GM12878 (cell line): Measurements from ENCODE around the gene TXNRD3. TPM values are rescaled to one million over a fixed set of nuclear protein-coding genes. Genes with fewer than 3 reads are reported as not detected.
A peak's percentile ranks its signal among the peaks of the same experiment; 100 is the strongest.

Experiments
- ATAC-seq: fragments of 200-7000 bp; cut with Tn5 transposase; 3 replicates; pipeline ENCODE4 v1.9.1; 2020; ENCODE audit warnings: mild to moderate bottlenecking, moderate library complexity
- BruUV-seq: library from RNA; stranded (reverse); fragments of 400-500 nt; replicated peaks from 2 replicates; lab custom pipeline; 2021; lab: Mats Ljungman, UMichigan
- CTCF ChIA-PET: fragments of 300-600 bp; sonication (Branson Sonifier 250); formaldehyde crosslinking; extraction: SDS; loops from one replicate; lab custom pipeline; 2021; ENCODE audit warnings: inconsistent platforms; lab: Yijun Ruan, JAX
- POLR2A ChIA-PET: fragments of 350-600 bp; formaldehyde crosslinking; extraction: SDS; loops from one replicate; lab custom pipeline; 2021; ENCODE audit warnings: inconsistent platforms; lab: Charles Lee
- RAD21 ChIA-PET: fragments of 300-600 bp; sonication (Branson Sonifier 250); formaldehyde crosslinking; loops from one replicate; lab custom pipeline; 2023; ENCODE audit warnings: antibody characterized with exemption; ENCODE audit not compliant: unreplicated experiment; lab: Charles Lee
- SMC1A ChIA-PET: fragments of 300-600 bp; sonication (Branson Sonifier 250); formaldehyde crosslinking; loops from one replicate; lab custom pipeline; 2023; ENCODE audit not compliant: unreplicated experiment, uncharacterized antibody; lab: Charles Lee
- DNase-seq: peaks from one replicate; pipeline ENCODE4 v3.0.0-alpha.2; 2011; ENCODE audit warnings: low read depth, low spot score
- FAIRE-seq: peaks from 3 replicates; lab custom pipeline; 2011; peaks lifted over from hg19 to GRCh38; lab: Jason Lieb, UNC
- H2AFZ ChIP-seq: 2 replicates; pipeline ENCODE4 v1.6.0; 2011; ENCODE audit warnings: low read depth, low read length, control low read depth; ENCODE audit not compliant: control insufficient read depth
- H3K27ac ChIP-seq: 2 replicates; pipeline ENCODE4 v1.5.1; 2011; ENCODE audit warnings: control low read depth; ENCODE audit not compliant: control insufficient read depth, insufficient read depth
- H3K27me3 ChIP-seq, 2 experiments: replicated peaks in 1 of 2; 2 replicates each; pipeline versions ENCODE4 v1.6.0 to v1.6.1; 2011; ENCODE audit warnings: low read length in 1 of 2; ENCODE audit not compliant: control insufficient read depth in 2 of 2, insufficient read depth in 2 of 2
- H3K36me3 ChIP-seq, 2 experiments: 2 replicates each; pipeline ENCODE4 v1.5.1; 2011; ENCODE audit warnings: low read length in 1 of 2; ENCODE audit not compliant: control insufficient read depth in 2 of 2, insufficient read depth in 2 of 2
- H3K4me1 ChIP-seq: 2 replicates; pipeline ENCODE4 v1.6.1; 2011; ENCODE audit warnings: mild to moderate bottlenecking, low read length, moderate library complexity, mixed read lengths; ENCODE audit not compliant: control insufficient read depth, insufficient read depth
- H3K4me2 ChIP-seq: 2 replicates; pipeline ENCODE4 v1.6.0; 2011; ENCODE audit warnings: control low read depth; ENCODE audit not compliant: control insufficient read depth, insufficient read depth
- H3K4me3 ChIP-seq: fragments of 200-600 bp; sonication (generic); 2 replicates; pipeline ENCODE4 v1.5.1; 2016
- H3K79me2 ChIP-seq: 2 replicates; pipeline ENCODE4 v1.6.0; 2011; ENCODE audit warnings: low read length; ENCODE audit not compliant: control insufficient read depth, insufficient read depth
- H3K9ac ChIP-seq: 2 replicates; pipeline ENCODE4 v1.8.0; 2011; ENCODE audit warnings: low read length, control low read depth, mixed read lengths; ENCODE audit not compliant: control insufficient read depth, insufficient read depth
- H3K9me3 ChIP-seq: replicated peaks from 3 replicates; pipeline ENCODE4 v1.5.1; 2011; ENCODE audit warnings: mild to moderate bottlenecking, low read length; ENCODE audit not compliant: control insufficient read depth, insufficient read depth
- H4K20me1 ChIP-seq: 2 replicates; pipeline ENCODE4 v1.6.0; 2011; ENCODE audit not compliant: control insufficient read depth, insufficient read depth
- ASH2L ChIP-seq: fragments of 300-600, 200-600 bp; sonication (generic); IDR thresholded peaks from 2 replicates; pipeline ENCODE4 v1.6.1; 2017; ENCODE audit warnings: low read depth, mild to moderate bottlenecking, borderline replicate concordance
- CBFB ChIP-seq: IDR thresholded peaks from 2 replicates; pipeline ENCODE4 v1.6.1; 2016; ENCODE audit warnings: antibody characterized with exemption, low read depth
- CBX3 ChIP-seq: fragments of 200-600 bp; sonication (generic); IDR thresholded peaks from 2 replicates; pipeline ENCODE4 v1.6.1; 2016; ENCODE audit warnings: low read depth, borderline replicate concordance
- CREB1 ChIP-seq: IDR thresholded peaks from 2 replicates; pipeline ENCODE4 v1.6.1; 2012; ENCODE audit warnings: low read depth, mild to moderate bottlenecking, inconsistent platforms
- CREM ChIP-seq: IDR thresholded peaks from 2 replicates; pipeline ENCODE4 v1.6.1; 2014; ENCODE audit warnings: antibody characterized with exemption, low read depth
- GABPA ChIP-seq: IDR thresholded peaks from 2 replicates; pipeline ENCODE4 v1.6.1; 2014; ENCODE audit warnings: antibody characterized with exemption, low read depth, mild to moderate bottlenecking, inconsistent platforms
- IRF4 ChIP-seq: IDR thresholded peaks from 2 replicates; pipeline ENCODE4 v1.6.1; 2011; ENCODE audit warnings: low read depth, low read length
- RB1 ChIP-seq: fragments of 450-650 bp; formaldehyde crosslinking; IDR thresholded peaks from 2 replicates; pipeline ENCODE4 v1.6.1; 2017; ENCODE audit warnings: mild to moderate bottlenecking, borderline replicate concordance
- SPI1 ChIP-seq: IDR thresholded peaks from 2 replicates; pipeline ENCODE4 v1.6.1; 2011; ENCODE audit warnings: low read depth, mild to moderate bottlenecking, low read length, moderate library complexity, borderline replicate concordance; ENCODE audit not compliant: insufficient read depth
- TCF3 ChIP-seq: IDR thresholded peaks from 2 replicates; pipeline ENCODE4 v1.6.1; 2012; ENCODE audit warnings: low read depth, mild to moderate bottlenecking, low read length, borderline replicate concordance; ENCODE audit not compliant: insufficient read depth
- WGBS: methylation state at CpG from one replicate; pipeline ENCODE4 v1.1.6; 2016; ENCODE audit warnings: low lambda C conversion rate; ENCODE audit not compliant: insufficient replicate concordance, insufficient coverage; ENCODE audit errors: missing lambda C conversion rate; 5-methylcytosine and 5-hydroxymethylcytosine counted together
- in situ Hi-C: fragments of 300-500 bp; cut with MboI; formaldehyde crosslinking; loops from 9 replicates; pipeline ENCODE4 v1.14.3; 2018; ENCODE audit warnings: mixed read lengths
- intact Hi-C: fragments of 100-400 bp; cut with micrococcal nuclease; formaldehyde crosslinking; loops from one replicate; pipeline ENCODE4 v1.14.2; 2022; ENCODE audit not compliant: unreplicated experiment
- polyA plus RNA-seq, 11 experiments: library from polyadenylated mRNA; depleted of rRNA in 4 of 11; unstranded in 6 of 11; stranded (reverse) in 5 of 11; fragments of >200 nt; fragmentation: Nextera tagmentation in 4 of 11; fragmentation: Illumina TruSeq in 1 of 11; extraction: Ambion mirVana in 4 of 11; extraction: Trizol in 1 of 11; gene quantifications; 1 replicate in 1 of 11; 2 replicates in 10 of 11; pipeline versions ENCODE4 v1.2.1 to v1.2.3, GENCODE V29; 2011 to 2016; ENCODE audit warnings: inconsistent platforms in 2 of 11, missing spikeins in 2 of 11, low read depth in 1 of 11
- total RNA-seq, 4 experiments: library from RNA; depleted of rRNA in 3 of 4; stranded (reverse); fragments of >200 nt in 3 of 4; fragmentation: Illumina TruSeq in 1 of 4; extraction: Trizol in 1 of 4; gene quantifications; 2 replicates each; pipeline versions ENCODE4 v1.2.1 to v1.2.3, GENCODE V29; 2013 to 2021

Gene TXNRD3
- total and polyA plus RNA-seq, 10 of the 15 experiments (the other 5 are each of a cell fraction or from before 2014, with no cell fraction given): not detected

DNA sequence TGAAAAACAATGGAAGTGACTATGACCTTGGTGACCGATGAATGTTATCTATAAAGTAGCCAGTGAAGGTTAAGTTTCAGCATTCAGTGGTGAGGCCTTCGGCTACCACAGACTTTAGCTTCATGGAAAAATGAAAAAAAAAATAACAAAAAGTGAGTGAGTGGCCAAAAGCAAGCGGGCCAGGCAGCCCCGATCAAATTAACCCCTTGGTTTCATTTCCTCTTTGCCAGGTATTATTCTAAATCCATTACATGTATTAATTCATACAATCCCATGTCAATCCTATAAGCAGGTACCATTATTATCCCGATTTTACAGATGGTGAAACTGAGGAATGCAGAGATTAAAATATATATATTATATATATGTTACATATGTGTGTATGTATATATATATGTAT lies 28.1 kb upstream of the TXNRD3 start:
- SMC1A ChIA-PET: no interaction called here
- RAD21 ChIA-PET: no interaction called here
- FAIRE-seq: no peak
- no peak overlapping the region for H3K27ac ChIP-seq
- intact Hi-C loops (no loop called here), in situ Hi-C loops (no loop called here)
- no peaks in the 10 kb centered on the region for H3K9me3 ChIP-seq
- H3K79me2 ChIP-seq: no peaks in the 10 kb centered on the region
- H3K4me3 ChIP-seq: no peak overlapping the region
- no peak for DNase-seq
- H3K4me1 ChIP-seq: 0 out of 2 replicates have a peak, but pooled peaks cover 3% of the 10 kb centered on the region
- H2AFZ ChIP-seq: no peak overlapping the region
- TF ChIP-seq CREB1 (no peak), TCF3 (no peak), RB1 (no peak), CREM (no peak), GABPA (no peak), CBFB (no peak), IRF4 (no peak), SPI1 (peak; percentile 55; the same call in 1 of the 2 replicates)
- H4K20me1 ChIP-seq: no peaks in the 10 kb centered on the region
- WGBS: 25% methylated on average over 5 of the region's 5 CpGs
- no peak for ATAC-seq
- BruUV-seq: no TSS peak
- CTCF ChIA-PET: interaction anchor here (1.0 to 2.1 kb wide), 3 partner anchors 9 to 865 kb away, joined by 4 to 12 read pairs (median 6); no protein-coding TSS in a partner anchor
- no peak overlapping the region for H3K9ac ChIP-seq
- peaks cover under 1 to 1% of the 10 kb centered on the region in 2 experiments; a peak in 2 of 4 replicates for H3K27me3 ChIP-seq
- POLR2A ChIA-PET: interaction anchor here (0.8 kb wide), 1 partner anchor 288 kb away, joined by 3 read pairs; no protein-coding TSS in a partner anchor
- no peak overlapping the region for H3K4me2 ChIP-seq
- H3K36me3 ChIP-seq: no peaks in the 10 kb centered on the region

- intact Hi-C loops: no loop called here
- in situ Hi-C loops: no loop called here
- Histone ChIP-seq H3K9me3 (no peaks in the 10 kb centered on the region), H3K4me2 (no peak overlapping the region), H2AFZ (no peak overlapping the region), H4K20me1 (no peaks in the 10 kb centered on the region), H3K4me3 (no peak overlapping the region)
- ChIA-PET RAD21 (interaction anchor here (1.4 kb wide), 1 partner anchor 774 kb away, joined by 3 read pairs; no protein-coding TSS in a partner anchor), SMC1A (interaction anchor here (0.7 to 1.2 kb wide), 3 partner anchors 70 to 774 kb away, joined by 3 to 4 read pairs (median 3); no protein-coding TSS in a partner anchor)
- 0% methylated on average over 2 of the region's 2 CpGs for WGBS
- no TSS peak for BruUV-seq
- TF ChIP-seq CBX3 (no peak), ASH2L (no peak)
- TF ChIP-seq, all 136 proteins: peak for 0
- H3K27me3 ChIP-seq: peaks cover 1 to 2% of the 10 kb centered on the region in 2 experiments; a peak in 2 of 4 replicates
- ATAC-seq (no peak), FAIRE-seq (no peak), DNase-seq (no peak)
- no peak overlapping the region for H3K9ac ChIP-seq
- H3K36me3 ChIP-seq: no peaks in the 10 kb centered on the region
- H3K79me2 ChIP-seq: no peaks in the 10 kb centered on the region
- H3K27ac ChIP-seq: no peak overlapping the region
- POLR2A ChIA-PET: no interaction called here
- CTCF ChIA-PET: interaction anchor here (1.1 to 2.1 kb wide), 3 partner anchors 70 to 866 kb away, joined by 5 to 12 read pairs (median 6); no protein-coding TSS in a partner anchor
- H3K4me1 ChIP-seq: 0 out of 2 replicates have a peak, but pooled peaks cover 3% of the 10 kb centered on the region
These were observed 27.1 kb upstream of the TXNRD3 start for GRCh38 chr3:126682009-126682408.
